SK-N-SH (cell line): Measurements from ENCODE around the gene CSTB. TPM values are rescaled to one million over a fixed set of nuclear protein-coding genes. Genes with fewer than 3 reads are reported as not detected.

Source experiments
- CTCF ChIA-PET: fragments of 300-600, 350-600 bp; formaldehyde crosslinking; extraction: SDS; loops from one replicate; lab custom pipeline; 2021; lab: Yijun Ruan, JAX
- POLR2A ChIA-PET: fragments of 350-600 bp; sonication (Branson Sonifier 250); formaldehyde crosslinking; extraction: SDS; loops from one replicate; lab custom pipeline; 2020; ENCODE audit warnings: antibody characterized with exemption, inconsistent platforms; lab: Yijun Ruan, JAX
- DNase-seq: peaks from one replicate; pipeline ENCODE4 v3.0.0; 2012
- H2AFZ ChIP-seq: fragments of 200-600 bp; sonication (generic); 2 replicates; pipeline ENCODE4 v1.8.1; 2016; ENCODE audit warnings: antibody characterized with exemption, mild to moderate bottlenecking, low read depth
- H3F3A ChIP-seq: fragments of 200-600 bp; sonication (generic); replicated peaks from 2 replicates; pipeline ENCODE3; 2016; ENCODE audit warnings: antibody characterized with exemption, mild to moderate bottlenecking; ENCODE audit not compliant: insufficient read depth
- H3K27ac ChIP-seq, 2 experiments: fragments of 200-500 bp in 1 of 2; fragments of 200-600 bp in 1 of 2; sonication (Bioruptor generic) in 1 of 2; sonication (generic), shearing (Covaris generic) in 1 of 2; 2 replicates each; pipeline versions ENCODE4 v1.5.1 to v1.6.1; 2014 to 2016; ENCODE audit warnings: low read depth in 2 of 2, inconsistent platforms in 1 of 2, low read length in 1 of 2, mild to moderate bottlenecking in 1 of 2, mixed read lengths in 1 of 2
- H3K27me3 ChIP-seq: fragments of 200-600 bp; sonication (generic), shearing (Covaris generic); 2 replicates; pipeline ENCODE4 v1.6.1; 2016; ENCODE audit warnings: mixed run types; ENCODE audit not compliant: insufficient read depth
- H3K36me3 ChIP-seq, 2 experiments: fragments of 200-500 bp in 1 of 2; fragments of 200-600 bp in 1 of 2; sonication (Bioruptor generic) in 1 of 2; sonication (generic) in 1 of 2; replicated peaks in 1 of 2; 2 replicates each; pipeline versions ENCODE3 to v1.5.1; 2014 to 2016; ENCODE audit warnings: low read length in 1 of 2, mild to moderate bottlenecking in 1 of 2; ENCODE audit not compliant: insufficient read depth in 2 of 2, control insufficient read depth in 1 of 2
- H3K4me1 ChIP-seq, 2 experiments: fragments of 200-500 bp in 1 of 2; fragments of 200-600 bp in 1 of 2; sonication (Bioruptor generic) in 1 of 2; sonication (generic), shearing (Covaris generic) in 1 of 2; 2 replicates each; pipeline versions ENCODE4 v1.5.1 to v1.6.1; 2014 to 2016; ENCODE audit warnings: low read depth in 1 of 2, low read length in 1 of 2, mixed run types in 1 of 2; ENCODE audit not compliant: insufficient read depth in 2 of 2, control insufficient read depth in 1 of 2
- H3K4me2 ChIP-seq: fragments of 200-600 bp; sonication (generic), shearing (Covaris generic); 2 replicates; pipeline ENCODE4 v1.6.1; 2017; ENCODE audit warnings: mixed run types
- H3K4me3 ChIP-seq, 2 experiments: fragments of 200-500 bp in 1 of 2; fragments of 200-600 bp in 1 of 2; sonication (Bioruptor generic) in 1 of 2; sonication (generic), shearing (Covaris generic) in 1 of 2; 2 replicates each; pipeline versions ENCODE4 v1.5.1 to v1.8.1; 2014 to 2016; ENCODE audit warnings: low read depth in 2 of 2, inconsistent platforms in 1 of 2, low read length in 1 of 2, mild to moderate bottlenecking in 1 of 2, mixed read lengths in 1 of 2, moderate library complexity in 1 of 2
- H3K79me2 ChIP-seq: fragments of 200-600 bp; sonication (generic); 2 replicates; pipeline ENCODE4 v1.8.1; 2017; ENCODE audit warnings: mild to moderate bottlenecking; ENCODE audit not compliant: insufficient read depth
- H3K9ac ChIP-seq: fragments of 200-600 bp; sonication (generic); 2 replicates; pipeline ENCODE4 v1.6.1; 2017; ENCODE audit warnings: mixed run types
- H3K9me2 ChIP-seq: fragments of 200-600 bp; sonication (generic); 2 replicates; pipeline ENCODE4 v1.6.1; 2017; ENCODE audit warnings: mixed run types
- H3K9me3 ChIP-seq: fragments of 200-600 bp; sonication (generic); 2 replicates; pipeline ENCODE4 v1.6.1; 2017; ENCODE audit warnings: mixed run types, mild to moderate bottlenecking, moderate library complexity
- H4K20me1 ChIP-seq: fragments of 200-600 bp; sonication (generic); 2 replicates; pipeline ENCODE4 v1.6.1; 2017; ENCODE audit warnings: mild to moderate bottlenecking, mixed run types; ENCODE audit not compliant: insufficient read depth
- EP300 ChIP-seq, 2 experiments: IDR thresholded peaks; 2 replicates each; pipeline versions ENCODE4 v1.4.0 to v1.6.1; 2012; ENCODE audit warnings: borderline replicate concordance in 1 of 2, low read depth in 1 of 2, low read length in 1 of 2
- EZH2phosphoT487 ChIP-seq: fragments of 200-600 bp; sonication (generic); IDR thresholded peaks from 2 replicates; pipeline ENCODE4 v1.6.1; 2017; ENCODE audit warnings: low read depth, mixed run types, mild to moderate bottlenecking, antibody characterized with exemption, moderate library complexity, borderline replicate concordance
- FOXJ3 ChIP-seq: sonication (generic); formaldehyde crosslinking; IDR thresholded peaks from 2 replicates; pipeline ENCODE4 v1.5.1; 2020; ENCODE audit warnings: mild to moderate bottlenecking, missing genetic modification reagents
- FOXM1 ChIP-seq: IDR thresholded peaks from 2 replicates; pipeline ENCODE4 v1.4.0; 2012; ENCODE audit warnings: low read depth, mild to moderate bottlenecking
- GABPA ChIP-seq: IDR thresholded peaks from 2 replicates; pipeline ENCODE4 v1.4.0; 2012; ENCODE audit warnings: low read depth, mild to moderate bottlenecking
- GATA2 ChIP-seq: sonication (generic); formaldehyde crosslinking; IDR thresholded peaks from 2 replicates; pipeline ENCODE4 v1.5.0; 2020; ENCODE audit warnings: mild to moderate bottlenecking, missing genetic modification reagents
- JUND ChIP-seq: IDR thresholded peaks from 2 replicates; pipeline ENCODE4 v1.4.0; 2012
- MAX ChIP-seq: IDR thresholded peaks from 2 replicates; pipeline ENCODE4 v1.4.0; 2012; ENCODE audit warnings: low read depth
- MEF2A ChIP-seq: IDR thresholded peaks from 2 replicates; pipeline ENCODE4 v1.4.0; 2012; ENCODE audit warnings: low read depth, borderline replicate concordance
- PBX3 ChIP-seq: IDR thresholded peaks from 2 replicates; pipeline ENCODE4; 2012
- POLR2AphosphoS5 ChIP-seq: IDR thresholded peaks from 2 replicates; pipeline ENCODE4 v1.6.1; 2012; ENCODE audit warnings: low read depth, low read length
- RFX5 ChIP-seq: IDR thresholded peaks from 2 replicates; pipeline ENCODE4 v1.6.1; 2012; ENCODE audit warnings: mild to moderate bottlenecking, improper control_type of control experiment, low read length
- SIN3A ChIP-seq: IDR thresholded peaks from 2 replicates; pipeline ENCODE4 v1.6.1; 2012; ENCODE audit warnings: low read depth, mild to moderate bottlenecking, low read length, moderate library complexity, borderline replicate concordance
- SMC3 ChIP-seq: IDR thresholded peaks from 2 replicates; pipeline ENCODE4 v1.6.1; 2012; ENCODE audit warnings: low read depth, low read length, improper control_type of control experiment
- TAF1 ChIP-seq: IDR thresholded peaks from 2 replicates; pipeline ENCODE4 v1.6.1; 2012; ENCODE audit warnings: low read depth, mild to moderate bottlenecking, low read length, moderate library complexity, borderline replicate concordance
- TCF12 ChIP-seq: IDR thresholded peaks from 2 replicates; pipeline ENCODE4 v1.4.0; 2012
- TEAD4 ChIP-seq: IDR thresholded peaks from 2 replicates; pipeline ENCODE4 v1.4.0; 2012; ENCODE audit warnings: mild to moderate bottlenecking, borderline replicate concordance; ENCODE audit not compliant: insufficient read depth
- USF2 ChIP-seq: fragments of 150-350 bp; IDR thresholded peaks from 2 replicates; pipeline ENCODE4 v1.6.1; 2017; ENCODE audit warnings: antibody characterized with exemption, low read length, low read depth, borderline replicate concordance
- YY1 ChIP-seq: IDR thresholded peaks from 2 replicates; pipeline ENCODE4 v1.4.0; 2012; ENCODE audit warnings: low read depth, mild to moderate bottlenecking
- WGBS: methylation state at CpG from one replicate; pipeline ENCODE4 v1.1.6; 2017; ENCODE audit warnings: low lambda C conversion rate; 5-methylcytosine and 5-hydroxymethylcytosine counted together
- polyA plus RNA-seq, 3 experiments: library from polyadenylated mRNA; depleted of rRNA; stranded (reverse); fragments of >200 nt; gene quantifications; 2 replicates each; pipeline ENCODE4 v1.2.3, GENCODE V29; 2012
- TF ChIP-seq, protein P1 (sequence below): IDR thresholded peaks from 2 replicates; pipeline ENCODE4 v1.4.0; 2012; ENCODE audit warnings: low read depth, borderline replicate concordance
- TF ChIP-seq, protein P2 (sequence below): IDR thresholded peaks from 2 replicates; pipeline ENCODE4 v1.6.1; 2012; ENCODE audit warnings: mild to moderate bottlenecking, low read depth, low read length, moderate library complexity

The CSTB gene
- polyA plus RNA-seq, 1 of the 3 experiments (the other 2 are of a cell fraction) = 101 TPM

DNA sequence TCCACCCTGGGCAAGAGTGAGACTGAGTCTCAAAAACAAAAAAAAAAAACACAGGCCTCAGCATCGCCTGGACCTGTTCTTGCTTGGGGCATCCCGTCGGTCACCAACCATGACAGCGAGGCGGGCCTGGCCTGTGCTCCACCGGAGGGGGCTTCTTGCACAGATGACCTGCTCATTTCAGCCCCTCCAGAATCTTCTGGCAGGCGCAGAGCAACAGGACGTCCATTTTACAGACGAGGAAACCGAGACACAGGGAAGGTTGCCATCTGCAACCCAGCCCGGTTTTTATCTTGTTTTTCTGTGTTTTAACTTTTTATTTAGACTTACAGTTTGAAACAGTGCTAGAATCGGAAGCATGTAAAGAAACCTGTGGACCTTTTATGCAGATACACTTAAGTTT, 918 bp downstream of the CSTB start (continued):
- no peak for TF ChIP-seq EZH2phosphoT487
- no peak for TF ChIP-seq MAX
- TF ChIP-seq PBX3 = no peak
- TF ChIP-seq GATA2 (CRISPR knock-in tag) = no peak
- no peak for TF ChIP-seq POLR2AphosphoS5
- no peak for TF ChIP-seq USF2
- TF ChIP-seq TAF1 = no peak
- no peak for TF ChIP-seq FOXJ3 (CRISPR knock-in tag)

- Histone ChIP-seq H3F3A (peaks cover 17% of the 10 kb centered on the region), H3K4me1 (peaks cover 0 to 7% of the 10 kb centered on the region in 2 experiments; a peak in 1 of 4 replicates), H2AFZ (no peak overlapping the region), H3K4me3 (no peak overlapping the region), H3K36me3 (peaks cover 10 to 13% of the 10 kb centered on the region in 2 experiments), H3K9ac (no peak overlapping the region), H3K27me3 (no peaks in the 10 kb centered on the region), H3K4me2 (peak overlapping the region; percentile 85; the same call in 1 of the 2 replicates), H3K9me3 (no peaks in the 10 kb centered on the region), H3K9me2 (no peaks in the 10 kb centered on the region), H3K27ac (no peak overlapping the region), H3K79me2 (peaks cover 17% of the 10 kb centered on the region; the same call in 1 of the 2 replicates), H4K20me1 (no peaks in the 10 kb centered on the region)
- TF ChIP-seq, protein P1, sequence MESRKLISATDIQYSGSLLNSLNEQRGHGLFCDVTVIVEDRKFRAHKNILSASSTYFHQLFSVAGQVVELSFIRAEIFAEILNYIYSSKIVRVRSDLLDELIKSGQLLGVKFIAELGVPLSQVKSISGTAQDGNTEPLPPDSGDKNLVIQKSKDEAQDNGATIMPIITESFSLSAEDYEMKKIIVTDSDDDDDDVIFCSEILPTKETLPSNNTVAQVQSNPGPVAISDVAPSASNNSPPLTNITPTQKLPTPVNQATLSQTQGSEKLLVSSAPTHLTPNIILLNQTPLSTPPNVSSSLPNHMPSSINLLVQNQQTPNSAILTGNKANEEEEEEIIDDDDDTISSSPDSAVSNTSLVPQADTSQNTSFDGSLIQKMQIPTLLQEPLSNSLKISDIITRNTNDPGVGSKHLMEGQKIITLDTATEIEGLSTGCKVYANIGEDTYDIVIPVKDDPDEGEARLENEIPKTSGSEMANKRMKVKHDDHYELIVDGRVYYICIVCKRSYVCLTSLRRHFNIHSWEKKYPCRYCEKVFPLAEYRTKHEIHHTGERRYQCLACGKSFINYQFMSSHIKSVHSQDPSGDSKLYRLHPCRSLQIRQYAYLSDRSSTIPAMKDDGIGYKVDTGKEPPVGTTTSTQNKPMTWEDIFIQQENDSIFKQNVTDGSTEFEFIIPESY = no peak
- TF ChIP-seq SMC3 = no peak
- no peak for TF ChIP-seq TEAD4
- TF ChIP-seq TAF1 = no peak
- no peak for TF ChIP-seq EZH2phosphoT487
- TF ChIP-seq GATA2 (CRISPR knock-in tag) = no peak
- TF ChIP-seq EP300 (IDR thresholded peaks at IDR 0.05; ENCODE audit: borderline replicate concordance in 1 of 2, low read depth in 1 of 2, low read length in 1 of 2) = no peak
- TF ChIP-seq SIN3A = no peak
- no peak for TF ChIP-seq TCF12
- TF ChIP-seq, protein P2, sequence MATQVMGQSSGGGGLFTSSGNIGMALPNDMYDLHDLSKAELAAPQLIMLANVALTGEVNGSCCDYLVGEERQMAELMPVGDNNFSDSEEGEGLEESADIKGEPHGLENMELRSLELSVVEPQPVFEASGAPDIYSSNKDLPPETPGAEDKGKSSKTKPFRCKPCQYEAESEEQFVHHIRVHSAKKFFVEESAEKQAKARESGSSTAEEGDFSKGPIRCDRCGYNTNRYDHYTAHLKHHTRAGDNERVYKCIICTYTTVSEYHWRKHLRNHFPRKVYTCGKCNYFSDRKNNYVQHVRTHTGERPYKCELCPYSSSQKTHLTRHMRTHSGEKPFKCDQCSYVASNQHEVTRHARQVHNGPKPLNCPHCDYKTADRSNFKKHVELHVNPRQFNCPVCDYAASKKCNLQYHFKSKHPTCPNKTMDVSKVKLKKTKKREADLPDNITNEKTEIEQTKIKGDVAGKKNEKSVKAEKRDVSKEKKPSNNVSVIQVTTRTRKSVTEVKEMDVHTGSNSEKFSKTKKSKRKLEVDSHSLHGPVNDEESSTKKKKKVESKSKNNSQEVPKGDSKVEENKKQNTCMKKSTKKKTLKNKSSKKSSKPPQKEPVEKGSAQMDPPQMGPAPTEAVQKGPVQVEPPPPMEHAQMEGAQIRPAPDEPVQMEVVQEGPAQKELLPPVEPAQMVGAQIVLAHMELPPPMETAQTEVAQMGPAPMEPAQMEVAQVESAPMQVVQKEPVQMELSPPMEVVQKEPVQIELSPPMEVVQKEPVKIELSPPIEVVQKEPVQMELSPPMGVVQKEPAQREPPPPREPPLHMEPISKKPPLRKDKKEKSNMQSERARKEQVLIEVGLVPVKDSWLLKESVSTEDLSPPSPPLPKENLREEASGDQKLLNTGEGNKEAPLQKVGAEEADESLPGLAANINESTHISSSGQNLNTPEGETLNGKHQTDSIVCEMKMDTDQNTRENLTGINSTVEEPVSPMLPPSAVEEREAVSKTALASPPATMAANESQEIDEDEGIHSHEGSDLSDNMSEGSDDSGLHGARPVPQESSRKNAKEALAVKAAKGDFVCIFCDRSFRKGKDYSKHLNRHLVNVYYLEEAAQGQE = no peak
- TF ChIP-seq POLR2AphosphoS5 = no peak
- TF ChIP-seq RFX5 = no peak
- TF ChIP-seq PBX3 = no peak
- TF ChIP-seq JUND = no peak
- TF ChIP-seq MEF2A = no peak
- TF ChIP-seq FOXM1 = no peak
- no peak for TF ChIP-seq YY1
- TF ChIP-seq GABPA = no peak
- ChIA-PET POLR2A (no interaction called here), CTCF (interaction anchor here (1.5 kb wide), 1 partner anchor 15 kb away, joined by 7 read pairs; the partner anchor contains the start of gene RRP1)
- 96% methylated on average over 10 of the region's 10 CpGs for WGBS
- no peak for DNase-seq
These were observed 1.9 kb downstream of the CSTB start for GRCh38 chr21:43774163-43774562.
